Stimulated activated naive CD4-positive, alpha-beta T cell (primary cell): ENCODE data around the gene SEC24B.
"Not testable (repeated sequence)": the region's sequence is repeated elsewhere in the genome, so short reads cannot be mapped to it uniquely, and the experiment has no call there.

ENCODE experiments used
- DNase-seq, 6 experiments: peaks; one replicate each; lab custom pipeline; 2025; lab: John Stamatoyannopoulos, UW

Gene SEC24B

GRCh38 chr4:109432696-109433095 is 919 bp upstream of the SEC24B start:
- peak in 1 of 6 experiments; percentile 45 for DNase-seq

- peak in 5 of 6 experiments; percentile 17 to 56 (median 31) for DNase-seq
Measured at GRCh38 chr4:109434007-109434971, 674 bp downstream of the SEC24B start.

- no peak for DNase-seq
Measured at GRCh38 chr4:109435635-109436034, 2.0 kb downstream of the SEC24B start.

GRCh38 chr4:109436504-109436903 is 2.9 kb downstream of the SEC24B start:
- DNase-seq = no peak

GRCh38 chr4:109440948-109441347 is 7.3 kb downstream of the SEC24B start:
- no peak for DNase-seq

- DNase-seq = no peak
Measured at GRCh38 chr4:109441862-109442458, 8.3 kb downstream of the SEC24B start.

GRCh38 chr4:109444182-109444844 is 10.7 kb downstream of the SEC24B start:
- no peak for DNase-seq

GRCh38 chr4:109447278-109447677 is 13.7 kb downstream of the SEC24B start:
- no peak for DNase-seq

- DNase-seq = no peak
Measured at GRCh38 chr4:109451544-109452273, 18.1 kb downstream of the SEC24B start.

GRCh38 chr4:109453110-109453509 is 19.5 kb downstream of the SEC24B start:
- DNase-seq = not testable (repeated sequence)

- DNase-seq = no peak
Measured at GRCh38 chr4:109462297-109462696, 28.7 kb downstream of the SEC24B start.

- no peak for DNase-seq
Measured at GRCh38 chr4:109462802-109463201, 29.2 kb downstream of the SEC24B start.

GRCh38 chr4:109465069-109465468 is 31.5 kb downstream of the SEC24B start:
- DNase-seq = no peak

GRCh38 chr4:109469915-109470314 is 36.3 kb downstream of the SEC24B start:
- no peak for DNase-seq

- no peak for DNase-seq
Measured at GRCh38 chr4:109472343-109472761, 38.7 kb downstream of the SEC24B start.

GRCh38 chr4:109473824-109474223 is 40.2 kb downstream of the SEC24B start:
- no peak for DNase-seq

- DNase-seq = no peak
Measured at GRCh38 chr4:109486007-109486406, 52.4 kb downstream of the SEC24B start.

- no peak for DNase-seq
Measured at GRCh38 chr4:109494563-109494962, 60.9 kb downstream of the SEC24B start.

GRCh38 chr4:109495514-109495913 is 61.9 kb downstream of the SEC24B start:
- no peak for DNase-seq

- DNase-seq = no peak
Measured at GRCh38 chr4:109496875-109497274, 63.3 kb downstream of the SEC24B start.

- no peak for DNase-seq
Measured at GRCh38 chr4:109497511-109497910, 63.9 kb downstream of the SEC24B start.

GRCh38 chr4:109499513-109499912 is 65.9 kb downstream of the SEC24B start:
- no peak for DNase-seq
